HL-60 (cell line): Measurements from ENCODE around the gene PROZ.

Source experiments
- DNase-seq, 2 experiments: peaks; one replicate each; pipeline ENCODE4 v3.0.0-alpha.2; 2010 to 2020; ENCODE audit warnings: low read depth in 1 of 2, low spot score in 1 of 2
- H3K27ac ChIP-seq: fragments of 250-450 bp; sonication (Bioruptor Pico); replicated peaks from 2 replicates; pipeline ENCODE4 v1.5.1; 2020; ENCODE audit warnings: mild to moderate bottlenecking, moderate library complexity
- H3K27me3 ChIP-seq: fragments of 250-450 bp; sonication (Bioruptor Pico); 2 replicates; pipeline ENCODE4 v1.5.1; 2021; ENCODE audit warnings: mild to moderate bottlenecking, moderate library complexity; ENCODE audit not compliant: insufficient read depth, poor library complexity, severe bottlenecking
- H3K4me3 ChIP-seq: replicated peaks from 2 replicates; pipeline ENCODE4 v1.5.1; 2011; ENCODE audit warnings: mild to moderate bottlenecking, control low read depth, low read length; ENCODE audit not compliant: insufficient read depth
- CTCF ChIP-seq: IDR thresholded peaks from one replicate; pipeline ENCODE4 v1.5.1; 2011; ENCODE audit warnings: low read length, control low read depth, inconsistent platforms; ENCODE audit not compliant: insufficient read depth
- GABPA ChIP-seq: IDR thresholded peaks from 2 replicates; pipeline ENCODE4 v1.6.1; 2012; ENCODE audit warnings: low read depth
- POLR2AphosphoS5 ChIP-seq: IDR thresholded peaks from 2 replicates; pipeline ENCODE4 v1.6.1; 2012; ENCODE audit warnings: low read depth
- REST ChIP-seq: IDR thresholded peaks from 2 replicates; pipeline ENCODE4 v1.6.1; 2012; ENCODE audit warnings: low read depth; ENCODE audit not compliant: insufficient replicate concordance
- SPI1 ChIP-seq: IDR thresholded peaks from 2 replicates; pipeline ENCODE4 v1.6.1; 2012; ENCODE audit warnings: low read depth, mild to moderate bottlenecking, borderline replicate concordance

The PROZ gene

GRCh38 chr13:113179374-113180230 lies 21.2 kb downstream of the PROZ start:
- H3K4me3 ChIP-seq: no peak overlapping the region
- no peak for TF ChIP-seq GABPA
- TF ChIP-seq SPI1: no peak
- TF ChIP-seq REST: no peak
- TF ChIP-seq POLR2AphosphoS5: no peak; the same call in 1 of the 2 replicates
- TF ChIP-seq CTCF: no peak
- no peak for DNase-seq
- no peak overlapping the region for H3K27ac ChIP-seq
- H3K27me3 ChIP-seq: no peaks in the 10 kb centered on the region

- no peak overlapping the region for H3K4me3 ChIP-seq
- TF ChIP-seq CTCF (no peak), SPI1 (no peak), POLR2AphosphoS5 (no peak), GABPA (no peak), REST (no peak)
- H3K27me3 ChIP-seq: no peaks in the 10 kb centered on the region
- DNase-seq: no peak
- H3K27ac ChIP-seq: no peak overlapping the region
Measured at GRCh38 chr13:113182046-113182445, 23.6 kb downstream of the PROZ start.

- TF ChIP-seq REST: no peak
- no peak for TF ChIP-seq SPI1
- TF ChIP-seq GABPA: no peak
- no peak for TF ChIP-seq CTCF
- TF ChIP-seq POLR2AphosphoS5: no peak
- no peak overlapping the region for H3K4me3 ChIP-seq
- no peak overlapping the region for H3K27ac ChIP-seq
- no peaks in the 10 kb centered on the region for H3K27me3 ChIP-seq
- no peak for DNase-seq
Measured at GRCh38 chr13:113183450-113184129, 25.1 kb downstream of the PROZ start.
